Smooth muscle cell of bladder (primary cell): ENCODE data around the gene ANKZF1. TPM values are rescaled to one million over a fixed set of nuclear protein-coding genes. Genes with fewer than 3 reads are reported as not detected.

ENCODE experiments used
- total RNA-seq: library from RNA; depleted of rRNA; stranded (reverse); fragments of >200 nt; gene quantifications from 2 replicates; pipeline ENCODE4 v1.2.3, GENCODE V29; 2014

Gene ANKZF1
- 19.8 and 33.8 TPM in 2 replicates for total RNA-seq

GRCh38 chr2:219229305-219230058 is at the start of gene ANKZF1, which contains the start of gene ATG9A:
Gene ANKZF1, plus strand, starts transcription at chr2:219229806. Its CDS starts 452 bp downstream, at chr2:219230258.
Gene ATG9A, minus strand, starts transcription at chr2:219229636. Its CDS starts 1,612 bp downstream, at chr2:219228024.

DNA sequence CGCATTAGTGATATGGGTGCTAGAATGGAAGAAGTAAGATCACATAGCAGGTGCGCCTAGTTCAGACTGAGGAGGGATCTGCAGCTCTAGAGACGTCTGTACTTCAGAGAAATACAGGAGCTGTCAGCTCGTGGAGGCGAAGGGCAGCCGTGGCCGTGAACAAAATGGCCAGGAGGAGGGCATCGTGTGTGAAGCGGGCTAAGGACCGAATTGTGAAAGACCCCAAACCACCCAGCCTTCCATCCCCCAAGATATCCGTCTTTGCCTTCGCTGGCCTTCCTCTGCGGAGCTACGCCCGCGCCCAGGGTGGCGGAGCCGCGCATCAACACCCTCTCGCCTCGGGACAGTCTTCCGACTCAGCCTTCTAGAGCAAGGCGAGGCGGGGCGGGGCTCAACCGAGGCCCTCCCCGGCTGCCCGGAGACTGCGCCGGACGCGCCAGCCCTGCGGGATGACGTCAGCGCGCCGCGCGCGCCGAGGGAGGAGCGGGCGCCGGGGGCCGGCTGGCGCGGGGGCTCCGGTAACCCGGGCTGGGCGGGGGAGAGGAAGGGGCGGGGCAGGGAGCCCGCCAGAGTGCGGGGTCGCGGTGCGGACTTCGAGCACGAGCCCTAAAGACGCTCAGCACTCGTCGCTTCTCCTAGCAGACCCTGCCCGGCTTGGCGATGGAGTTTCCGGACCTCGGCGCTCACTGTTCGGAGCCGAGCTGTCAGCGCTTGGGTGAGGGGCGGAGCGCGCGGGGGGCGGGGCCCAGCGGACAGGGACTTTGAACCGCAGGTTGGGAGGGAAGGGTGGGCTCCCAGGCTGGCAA is 23.1 kb upstream of the ANKZF1 start, which contains the start of gene ZFAND2B:
ZFAND2B (plus strand) TSS at position 455 of the 806 bp plus-strand sequence; CDS start at position 661, 206 bp downstream.

DNA sequence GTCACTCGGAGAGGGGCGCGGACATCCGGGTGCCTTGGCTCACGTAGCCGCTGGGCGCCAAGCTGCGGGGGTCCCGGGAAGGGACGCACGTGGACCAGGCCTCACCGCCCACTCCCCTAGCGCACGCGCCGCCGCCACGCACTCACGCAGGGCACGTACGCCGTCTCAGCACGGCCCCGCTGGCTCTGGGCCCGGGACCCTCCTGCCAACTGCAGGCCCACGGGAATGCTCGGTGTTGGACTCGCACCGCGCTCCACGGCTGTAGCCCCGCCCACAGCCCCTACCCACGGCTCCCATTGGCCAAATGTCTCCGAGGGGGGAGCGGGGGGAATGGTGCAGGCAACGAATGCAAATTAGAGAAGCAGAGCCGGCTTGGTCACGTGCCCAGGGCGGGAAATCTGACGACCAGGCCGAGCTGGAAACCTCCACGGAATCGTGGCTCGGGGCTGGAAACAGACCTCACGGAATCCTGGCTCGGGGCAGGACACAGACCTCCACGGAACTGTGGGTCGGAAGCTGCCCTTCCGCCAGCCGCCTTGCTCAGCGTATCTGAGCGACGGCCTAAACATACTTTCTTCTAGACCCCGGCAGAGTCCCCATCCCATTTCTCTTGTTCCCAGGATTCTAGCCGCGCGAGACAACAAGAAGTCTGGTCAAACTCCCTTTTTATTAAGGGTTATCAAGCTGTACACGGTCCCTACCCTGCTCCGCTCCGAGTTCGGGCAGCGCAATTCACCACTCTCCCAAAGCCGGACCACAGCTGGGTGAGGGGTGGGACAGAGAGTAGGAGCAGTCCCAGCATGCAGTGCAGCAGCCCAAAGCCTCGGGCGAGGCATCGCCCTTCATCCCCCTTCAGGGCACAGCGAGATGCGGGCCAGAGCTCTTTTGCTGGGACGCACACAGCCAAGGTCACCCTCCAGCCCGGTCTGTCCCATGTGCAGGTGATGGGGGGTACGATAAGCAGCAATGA is 10.6 kb upstream of the ANKZF1 start, which contains the start of gene ABCB6:
ABCB6 (minus strand) TSS at position 227 of the 970 bp plus-strand sequence. CDS start 285 bp downstream, outside the sequence.

DNA sequence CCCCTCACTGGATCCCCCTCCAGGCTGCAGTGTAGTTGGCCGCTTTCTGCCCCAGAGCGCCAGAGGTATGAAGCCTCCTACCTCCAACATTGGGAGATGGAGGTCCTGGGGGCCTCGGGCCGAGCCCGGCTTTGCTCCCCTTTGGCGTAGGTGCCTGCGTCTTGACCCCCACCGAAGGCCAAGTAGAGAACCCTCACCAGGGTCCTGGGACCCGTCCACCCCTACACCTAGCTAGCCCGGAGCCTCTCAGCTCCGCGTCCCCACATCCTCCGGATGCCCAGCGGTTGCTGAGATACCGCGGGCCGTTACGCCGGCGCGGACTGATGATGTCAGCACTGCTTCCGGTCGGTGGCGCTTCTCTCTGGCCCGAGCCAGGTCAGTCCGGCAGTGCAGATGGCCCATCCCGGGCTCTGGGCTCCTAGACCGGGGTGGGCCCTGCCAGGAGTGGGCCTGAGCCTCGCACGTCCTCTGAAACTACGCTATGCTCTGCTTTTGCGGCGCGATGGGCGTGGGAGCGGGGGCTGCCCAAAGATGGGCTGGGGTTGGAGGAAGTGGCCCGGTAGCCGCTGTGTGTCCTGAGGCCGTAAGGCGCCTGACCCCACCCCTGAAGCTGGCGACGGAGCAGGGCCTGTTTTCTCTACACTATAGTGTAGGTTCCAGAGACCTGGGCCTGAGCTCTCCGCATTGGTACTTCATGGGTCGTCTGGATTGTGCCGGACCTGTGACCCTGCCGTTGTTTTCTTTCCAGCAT is 15.7 kb downstream of the ANKZF1 start, which contains the start of the genes GLB1L and STK16:
GLB1L (minus strand) TSS at position 297 of the 751 bp plus-strand sequence. CDS start 1,871 bp downstream, outside the sequence.
STK16 (plus strand) TSS at position 332 of the 751 bp plus-strand sequence. CDS start 521 bp downstream, outside the sequence.

DNA sequence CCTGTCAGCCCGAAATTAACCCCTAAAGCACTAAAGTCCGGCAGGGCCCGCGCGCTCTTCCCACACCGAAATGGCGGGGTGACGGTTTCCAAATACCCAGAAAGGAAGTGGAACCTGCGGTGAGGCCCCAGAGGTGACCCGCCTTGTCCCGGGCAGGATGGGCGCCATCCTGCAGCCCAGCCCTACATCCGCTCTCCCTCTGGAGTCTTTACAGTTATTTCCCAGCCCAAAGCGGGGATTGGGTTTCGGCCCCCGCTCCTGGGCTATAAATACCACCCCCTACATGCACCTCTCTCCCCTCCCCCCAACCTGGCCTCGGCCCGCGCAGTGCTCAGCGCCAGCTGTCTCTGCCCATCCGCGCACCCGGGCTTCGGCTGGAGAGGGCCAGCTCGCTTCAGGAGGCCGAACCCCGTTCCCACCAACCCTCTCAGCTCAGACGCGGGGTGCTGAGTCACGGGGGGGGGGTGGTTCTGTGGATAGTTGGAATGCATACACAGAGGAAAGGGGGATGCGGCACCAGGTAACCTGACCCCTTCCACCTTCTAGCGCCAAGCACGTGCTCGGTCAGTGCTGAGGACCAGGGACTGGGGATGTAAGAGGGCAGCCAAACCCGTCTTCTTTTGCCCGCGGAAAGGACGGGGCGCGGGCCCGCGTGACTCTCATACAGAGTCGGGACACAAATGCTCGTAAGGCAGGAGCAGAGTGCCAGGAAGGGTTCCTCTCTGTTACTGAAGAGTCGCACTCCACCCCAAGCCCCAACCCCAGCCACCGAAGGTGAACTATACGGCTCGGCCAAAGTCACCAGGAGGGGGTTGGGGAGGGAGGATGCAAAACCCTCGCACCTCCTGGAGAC is 23.5 kb downstream of the ANKZF1 start, which contains the start of gene TUBA4B:
TUBA4B (plus strand) TSS at position 344 of the 853 bp plus-strand sequence; CDS start at position 509, 165 bp downstream.

GRCh38 chr2:219253753-219254589 is 24.4 kb downstream of the ANKZF1 start, which contains the start of gene TUBA4A:
Gene TUBA4A, minus strand, starts transcription at chr2:219253918. Its CDS starts 60 bp downstream, at chr2:219253858.

DNA sequence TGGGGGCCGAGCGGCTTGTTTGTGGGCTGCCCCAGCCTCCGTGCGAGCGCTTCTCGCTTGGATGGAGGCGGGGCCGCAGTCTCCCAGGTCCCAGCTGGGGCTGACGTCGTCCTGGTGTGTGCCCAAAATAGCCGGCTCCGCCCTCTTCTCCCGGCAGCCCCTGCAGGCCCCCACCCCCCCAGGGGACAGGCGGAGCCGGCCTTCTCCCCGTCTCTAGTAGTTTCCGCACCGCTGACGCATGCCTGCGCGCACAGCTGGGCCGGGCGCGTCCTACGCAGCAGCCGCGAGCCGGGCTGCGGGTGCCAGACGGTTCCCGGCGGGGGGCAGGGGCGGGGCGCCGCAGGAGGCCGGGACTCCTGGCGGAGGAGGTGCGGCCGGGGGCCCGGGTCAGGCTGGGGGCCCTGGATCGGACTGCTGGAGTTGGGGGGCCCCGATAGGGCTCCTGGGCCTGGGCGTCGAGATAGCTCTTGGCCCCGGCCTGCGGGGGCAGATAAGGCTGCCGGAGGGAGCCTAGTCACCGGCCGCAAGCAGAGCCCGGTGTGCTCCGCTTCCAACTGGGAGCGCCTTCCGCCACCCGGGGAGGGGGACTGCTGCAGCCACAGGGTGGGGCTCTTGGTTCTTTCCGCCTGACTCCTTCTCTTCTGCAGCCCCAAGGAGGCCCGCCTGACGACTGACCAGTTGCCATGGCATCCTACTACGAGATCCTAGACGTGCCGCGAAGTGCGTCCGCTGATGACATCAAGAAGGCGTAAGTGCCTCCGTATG is 49.7 kb downstream of the ANKZF1 start, which contains the start of gene DNAJB2:
DNAJB2 (plus strand) TSS at position 216 of the 765 bp plus-strand sequence; CDS start at position 684, 468 bp downstream.

Other genes with a start within 250 kb of the ANKZF1 start
- not detected in 2 replicates for gene FEV, start 244.6 kb upstream of the ANKZF1 start, total RNA-seq
- not detected in 2 replicates for gene CRYBA2, start 236.4 kb upstream of the ANKZF1 start, total RNA-seq
- not detected in 2 replicates for gene CFAP65, start 188.3 kb upstream of the ANKZF1 start, total RNA-seq
- not detected in 2 replicates for gene IHH, start 168.9 kb upstream of the ANKZF1 start, total RNA-seq
- gene NHEJ1, start 69.0 kb upstream of the ANKZF1 start, total RNA-seq = 12.5 and 14.5 TPM in 2 replicates
- gene SLC23A3, start 59.8 kb upstream of the ANKZF1 start, total RNA-seq = 0.57 and 2.4 TPM in 2 replicates
- gene CNPPD1, start 52.9 kb upstream of the ANKZF1 start, total RNA-seq = 20.1 and 25.6 TPM in 2 replicates
- 52.1 and 91.3 TPM in 2 replicates for gene RETREG2, start 51.5 kb upstream of the ANKZF1 start, total RNA-seq
- gene ZFAND2B, start 23.0 kb upstream of the ANKZF1 start, total RNA-seq = 18.6 and 19.0 TPM in 2 replicates
- 32.1 and 67.8 TPM in 2 replicates for gene ABCB6, start 10.8 kb upstream of the ANKZF1 start, total RNA-seq
- gene ATG9A, start 170 bp upstream of the ANKZF1 start, total RNA-seq = 31.1 and 43.0 TPM in 2 replicates
- 22.3 and 38.6 TPM in 2 replicates for gene GLB1L, start 15.6 kb downstream of the ANKZF1 start, total RNA-seq
- 24.2 and 30.7 TPM in 2 replicates for gene STK16, start 15.7 kb downstream of the ANKZF1 start, total RNA-seq
- gene TUBA4B, start 23.4 kb downstream of the ANKZF1 start, total RNA-seq = not detected in 2 replicates
- gene TUBA4A, start 24.1 kb downstream of the ANKZF1 start, total RNA-seq = 7.0 and 12.0 TPM in 2 replicates
- 33.0 and 47.1 TPM in 2 replicates for gene DNAJB2, start 49.6 kb downstream of the ANKZF1 start, total RNA-seq
- 6.4 and 57.0 TPM in 2 replicates for gene PTPRN, start 79.6 kb downstream of the ANKZF1 start, total RNA-seq
- not detected in 2 replicates for gene RESP18, start 102.9 kb downstream of the ANKZF1 start, total RNA-seq
- gene DNPEP, start 158.1 kb downstream of the ANKZF1 start, total RNA-seq = 106 and 116 TPM in 2 replicates
- 0.71 and 3.7 TPM in 2 replicates for gene DES, start 188.6 kb downstream of the ANKZF1 start, total RNA-seq
- 3.7 and 9.8 TPM in 2 replicates for gene SPEG, start 205.0 kb downstream of the ANKZF1 start, total RNA-seq